GM21367 (cell line): ENCODE results near the gene TAAR2.
"Not testable (repeated sequence)": the region's sequence is repeated elsewhere in the genome, so short reads cannot be mapped to it uniquely, and the experiment has no call there.

Experiments used
- ATAC-seq: cut with Tn5 transposase; IDR thresholded peaks from one replicate; pipeline ENCODE4 v1.9.1; 2021; ENCODE audit not compliant: unreplicated experiment

TAAR2 gene

GRCh38 chr6:132614554-132614953, 9.5 kb downstream of the TAAR2 start:
- peak; percentile 50 for ATAC-seq

- no peak for ATAC-seq
Observed at GRCh38 chr6:132612449-132613108, 11.5 kb downstream of the TAAR2 start.

- no peak for ATAC-seq
Observed at GRCh38 chr6:132611616-132612015, 12.5 kb downstream of the TAAR2 start.

GRCh38 chr6:132607544-132608233, 16.4 kb downstream of the TAAR2 start:
- ATAC-seq = no peak

- ATAC-seq = no peak
Observed at GRCh38 chr6:132604635-132605152, 19.4 kb downstream of the TAAR2 start.

- ATAC-seq = not testable (repeated sequence)
Observed at GRCh38 chr6:132600900-132601299, 23.2 kb downstream of the TAAR2 start.

- peak; percentile 93 for ATAC-seq
Observed at GRCh38 chr6:132598473-132598872, 25.6 kb downstream of the TAAR2 start.

GRCh38 chr6:132596201-132596600, 27.9 kb downstream of the TAAR2 start:
- no peak for ATAC-seq

- ATAC-seq = no peak
Observed at GRCh38 chr6:132592855-132593254, 31.2 kb downstream of the TAAR2 start.

GRCh38 chr6:132590362-132590761, 33.7 kb downstream of the TAAR2 start:
- ATAC-seq = no peak

- no peak for ATAC-seq
Observed at GRCh38 chr6:132589454-132589853, 34.6 kb downstream of the TAAR2 start, which contains the start of gene TAAR5. Gene TAAR5, minus strand, starts transcription at chr6:132589741. Its CDS starts 55 bp downstream, at chr6:132589686.

- no peak for ATAC-seq
Observed at GRCh38 chr6:132587424-132587823, 36.7 kb downstream of the TAAR2 start.

- ATAC-seq = no peak
Observed at GRCh38 chr6:132584698-132585097, 39.4 kb downstream of the TAAR2 start.

GRCh38 chr6:132571774-132572173, 52.3 kb downstream of the TAAR2 start:
- no peak for ATAC-seq

- ATAC-seq = no peak
Observed at GRCh38 chr6:132570221-132570777, 53.8 kb downstream of the TAAR2 start, which contains the start of gene TAAR6. Gene TAAR6, plus strand, starts transcription at chr6:132570322. Its CDS starts 0 bp downstream, at chr6:132570322.

- ATAC-seq = no peak
Observed at GRCh38 chr6:132569170-132569569, 54.9 kb downstream of the TAAR2 start.

- ATAC-seq = no peak
Observed at GRCh38 chr6:132568611-132569010, 55.5 kb downstream of the TAAR2 start.

GRCh38 chr6:132567566-132567965, 56.5 kb downstream of the TAAR2 start:
- ATAC-seq = no peak
